HG03039 (cell line): ENCODE results near the gene DRD1.

Source experiments
- ATAC-seq: cut with Tn5 transposase; IDR thresholded peaks from one replicate; pipeline ENCODE4 v1.9.1; 2021; ENCODE audit warnings: mild to moderate bottlenecking, moderate library complexity; ENCODE audit not compliant: unreplicated experiment

Gene DRD1

GRCh38 chr5:175444060-175444904 is at the start of gene DRD1:
Gene DRD1, minus strand, starts transcription at chr5:175444182. Its CDS starts 1,083 bp downstream, at chr5:175443099.
- no peak for ATAC-seq

- no peak for ATAC-seq
Measured at GRCh38 chr5:175493726-175494125, 49.7 kb upstream of the DRD1 start.

GRCh38 chr5:175493260-175493659 is 49.3 kb upstream of the DRD1 start:
- ATAC-seq, result no peak

GRCh38 chr5:175491223-175491622 is 47.2 kb upstream of the DRD1 start:
- ATAC-seq, result no peak

- ATAC-seq, result no peak
Measured at GRCh38 chr5:175489693-175490443, 45.9 kb upstream of the DRD1 start.

GRCh38 chr5:175487514-175488222 is 43.7 kb upstream of the DRD1 start:
- no peak for ATAC-seq

GRCh38 chr5:175485631-175486030 is 41.6 kb upstream of the DRD1 start:
- ATAC-seq, result no peak

- no peak for ATAC-seq
Measured at GRCh38 chr5:175484829-175485228, 40.8 kb upstream of the DRD1 start.

GRCh38 chr5:175484322-175484721 is 40.3 kb upstream of the DRD1 start:
- no peak for ATAC-seq

- ATAC-seq, result no peak
Measured at GRCh38 chr5:175483337-175483736, 39.4 kb upstream of the DRD1 start.

- no peak for ATAC-seq
Measured at GRCh38 chr5:175479125-175479881, 35.3 kb upstream of the DRD1 start.

- peak; percentile 83 for ATAC-seq
Measured at GRCh38 chr5:175478384-175479124, 34.6 kb upstream of the DRD1 start, which contains the start of gene SFXN1. Gene SFXN1, plus strand, starts transcription at chr5:175478560. Its CDS starts 13,544 bp downstream, at chr5:175492104.

GRCh38 chr5:175478008-175478383 is 34.0 kb upstream of the DRD1 start:
- ATAC-seq, result no peak

- ATAC-seq, result no peak
Measured at GRCh38 chr5:175477440-175477839, 33.5 kb upstream of the DRD1 start.

GRCh38 chr5:175475248-175475647 is 31.3 kb upstream of the DRD1 start:
- no peak for ATAC-seq

GRCh38 chr5:175472378-175472777 is 28.4 kb upstream of the DRD1 start:
- no peak for ATAC-seq

- no peak for ATAC-seq
Measured at GRCh38 chr5:175471628-175472027, 27.6 kb upstream of the DRD1 start.

- ATAC-seq, result no peak
Measured at GRCh38 chr5:175471196-175471595, 27.2 kb upstream of the DRD1 start.

GRCh38 chr5:175470781-175471180 is 26.8 kb upstream of the DRD1 start:
- no peak for ATAC-seq

GRCh38 chr5:175469916-175470315 is 25.9 kb upstream of the DRD1 start:
- no peak for ATAC-seq
